Middle frontal gyrus (tissue), 1 donor: Measurements from ENCODE around the gene CACNB2.

Source experiments
- DNase-seq: peaks from one replicate; pipeline ENCODE4 v3.0.0-alpha.2; 2015; ENCODE audit warnings: low spot score; ENCODE audit errors: extremely low spot score

Gene CACNB2

GRCh38 chr10:18278181-18278580 is 138.0 kb downstream of the CACNB2 start:
- DNase-seq = no peak

GRCh38 chr10:18279173-18279572 is 138.9 kb downstream of the CACNB2 start:
- DNase-seq = no peak

GRCh38 chr10:18282094-18282493 is 141.9 kb downstream of the CACNB2 start:
- no peak for DNase-seq

- no peak for DNase-seq
Observed at GRCh38 chr10:18290651-18291313, 150.6 kb downstream of the CACNB2 start.

GRCh38 chr10:18293536-18294510 is 153.6 kb downstream of the CACNB2 start:
- no peak for DNase-seq

- no peak for DNase-seq
Observed at GRCh38 chr10:18294633-18295032, 154.4 kb downstream of the CACNB2 start.

GRCh38 chr10:18297659-18298058 is 157.4 kb downstream of the CACNB2 start:
- DNase-seq = no peak

GRCh38 chr10:18298256-18298655 is 158.0 kb downstream of the CACNB2 start:
- no peak for DNase-seq

- peak; percentile 35 for DNase-seq
Observed at GRCh38 chr10:18303851-18304801, 163.9 kb downstream of the CACNB2 start.

- DNase-seq = no peak
Observed at GRCh38 chr10:18306031-18306430, 165.8 kb downstream of the CACNB2 start.

- DNase-seq = no peak
Observed at GRCh38 chr10:18308600-18308999, 168.4 kb downstream of the CACNB2 start.

GRCh38 chr10:18310761-18311160 is 170.5 kb downstream of the CACNB2 start:
- no peak for DNase-seq

GRCh38 chr10:18312374-18313139 is 172.3 kb downstream of the CACNB2 start:
- no peak for DNase-seq

GRCh38 chr10:18313140-18313530 is 172.9 kb downstream of the CACNB2 start:
- no peak for DNase-seq

- no peak for DNase-seq
Observed at GRCh38 chr10:18313626-18314025, 173.4 kb downstream of the CACNB2 start.

- no peak for DNase-seq
Observed at GRCh38 chr10:18319628-18320027, 179.4 kb downstream of the CACNB2 start.

GRCh38 chr10:18321371-18321770 is 181.1 kb downstream of the CACNB2 start:
- DNase-seq = no peak

GRCh38 chr10:18323916-18324315 is 183.7 kb downstream of the CACNB2 start:
- no peak for DNase-seq

- no peak for DNase-seq
Observed at GRCh38 chr10:18325410-18325809, 185.2 kb downstream of the CACNB2 start.

- DNase-seq = no peak
Observed at GRCh38 chr10:18325889-18326531, 185.8 kb downstream of the CACNB2 start.
